HEK293 (cell line): ENCODE data around the gene TMF1.

Experiments used
- ZNF24 ChIP-seq: fragments of 450-650 bp; formaldehyde crosslinking; IDR thresholded peaks from 2 replicates; pipeline ENCODE4 v1.5.1; 2016; ENCODE audit warnings: missing biosample characterization, missing genetic modification characterization
- ZNF398 ChIP-seq: fragments of 450-650 bp; formaldehyde crosslinking; IDR thresholded peaks from 2 replicates; pipeline ENCODE4 v1.5.1; 2017; ENCODE audit warnings: missing biosample characterization, missing genetic modification characterization
- TF ChIP-seq, protein P1 (sequence below): fragments of 450-650 bp; formaldehyde crosslinking; IDR thresholded peaks from 2 replicates; pipeline ENCODE4 v1.5.1; 2016; ENCODE audit warnings: missing biosample characterization, missing genetic modification characterization

DNA sequence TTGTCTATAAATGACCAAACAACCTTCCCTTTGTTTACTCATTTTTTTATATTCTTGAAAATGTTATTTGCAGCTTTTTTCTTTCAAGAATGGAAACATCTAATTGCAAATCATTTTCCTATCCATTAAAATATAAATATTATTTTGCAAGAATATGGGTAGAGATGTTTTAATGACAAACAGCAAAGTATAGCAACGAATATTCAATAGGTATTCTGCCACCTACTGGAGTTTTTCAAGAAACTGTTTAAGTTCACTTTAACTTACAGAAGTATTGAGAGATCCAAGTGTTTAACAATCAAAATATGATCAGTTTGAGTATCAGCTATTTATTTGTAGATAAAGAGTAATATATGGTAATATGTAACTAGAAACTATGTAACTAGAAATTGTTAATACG, 31.7 kb downstream of the TMF1 start:
- TF ChIP-seq, protein P1, sequence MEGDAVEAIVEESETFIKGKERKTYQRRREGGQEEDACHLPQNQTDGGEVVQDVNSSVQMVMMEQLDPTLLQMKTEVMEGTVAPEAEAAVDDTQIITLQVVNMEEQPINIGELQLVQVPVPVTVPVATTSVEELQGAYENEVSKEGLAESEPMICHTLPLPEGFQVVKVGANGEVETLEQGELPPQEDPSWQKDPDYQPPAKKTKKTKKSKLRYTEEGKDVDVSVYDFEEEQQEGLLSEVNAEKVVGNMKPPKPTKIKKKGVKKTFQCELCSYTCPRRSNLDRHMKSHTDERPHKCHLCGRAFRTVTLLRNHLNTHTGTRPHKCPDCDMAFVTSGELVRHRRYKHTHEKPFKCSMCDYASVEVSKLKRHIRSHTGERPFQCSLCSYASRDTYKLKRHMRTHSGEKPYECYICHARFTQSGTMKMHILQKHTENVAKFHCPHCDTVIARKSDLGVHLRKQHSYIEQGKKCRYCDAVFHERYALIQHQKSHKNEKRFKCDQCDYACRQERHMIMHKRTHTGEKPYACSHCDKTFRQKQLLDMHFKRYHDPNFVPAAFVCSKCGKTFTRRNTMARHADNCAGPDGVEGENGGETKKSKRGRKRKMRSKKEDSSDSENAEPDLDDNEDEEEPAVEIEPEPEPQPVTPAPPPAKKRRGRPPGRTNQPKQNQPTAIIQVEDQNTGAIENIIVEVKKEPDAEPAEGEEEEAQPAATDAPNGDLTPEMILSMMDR (tag by site-specific recombination): no peak
- TF ChIP-seq ZNF24 (tag by site-specific recombination) (no peak), ZNF398 (no peak)
